ENCODE results near the gene ANKRD49. TPM values are rescaled to one million over a fixed set of nuclear protein-coding genes. Genes with fewer than 3 reads are reported as not detected.

The ANKRD49 gene
- total RNA-seq, 2 donors from 2014 or later: 11.2 to 14.4 TPM

- Histone ChIP-seq H3K27me3 (ENCODE audit: control insufficient read depth, insufficient read depth, low read length, poor library complexity, severe bottlenecking) (no peaks in the 10 kb centered on the region), H3K4me3 (ENCODE audit: low read length) (no peak overlapping the region), H3K9me3 (ENCODE audit: control insufficient read depth, low read length) (peaks cover 6% of the 10 kb centered on the region), H3K27ac (ENCODE audit: low read depth, low read length) (no peak overlapping the region), H3K36me3 (ENCODE audit: control insufficient read depth, insufficient read depth, low read length) (peaks cover 44% of the 10 kb centered on the region), H3K9ac (ENCODE audit: extremely low read depth, low read length, poor library complexity, severe bottlenecking) (no peak overlapping the region), H3K4me1 (ENCODE audit: control insufficient read depth, insufficient read depth, low read length) (no peaks in the 10 kb centered on the region)
- no peak for DNase-seq
- H3K27ac Mint-ChIP-seq: no peak overlapping the region
- no peak overlapping the region for H3K4me3 Mint-ChIP-seq
- H3K27me3 Mint-ChIP-seq (ENCODE audit: insufficient read depth): no peaks in the 10 kb centered on the region
- TF ChIP-seq CTCF (conservative IDR thresholded peaks at IDR 0.05): no peak
- H3K4me1 Mint-ChIP-seq: no peaks in the 10 kb centered on the region
- H3K36me3 Mint-ChIP-seq (ENCODE audit: low read depth): peaks cover 34% of the 10 kb centered on the region
- no peaks in the 10 kb centered on the region for H3K9me3 Mint-ChIP-seq
- 90% methylated on average over 1 of the region's 1 CpG; no CpG with 5 or more reads in 1 of the 2 experiments for WGBS, 2 experiments (ENCODE audit: insufficient coverage in 1 of 2, insufficient read length in 1 of 2)
Measured at GRCh38 chr11:94449029-94449428, 44.8 kb upstream of the ANKRD49 start.

- no peaks in the 10 kb centered on the region for H3K9me3 Mint-ChIP-seq
- no peak for DNase-seq
- no peak for TF ChIP-seq CTCF (conservative IDR thresholded peaks at IDR 0.05)
- Histone ChIP-seq H3K9ac (ENCODE audit: extremely low read depth, low read length, poor library complexity, severe bottlenecking) (no peak overlapping the region), H3K27me3 (ENCODE audit: control insufficient read depth, insufficient read depth, low read length, poor library complexity, severe bottlenecking) (no peaks in the 10 kb centered on the region), H3K36me3 (ENCODE audit: control insufficient read depth, insufficient read depth, low read length) (peaks cover 40% of the 10 kb centered on the region), H3K9me3 (ENCODE audit: control insufficient read depth, low read length) (peaks cover 6% of the 10 kb centered on the region), H3K4me3 (ENCODE audit: low read length) (no peak overlapping the region), H3K27ac (ENCODE audit: low read depth, low read length) (no peak overlapping the region), H3K4me1 (ENCODE audit: control insufficient read depth, insufficient read depth, low read length) (no peaks in the 10 kb centered on the region)
- H3K27me3 Mint-ChIP-seq (ENCODE audit: insufficient read depth): no peaks in the 10 kb centered on the region
- H3K4me1 Mint-ChIP-seq: no peaks in the 10 kb centered on the region
- H3K36me3 Mint-ChIP-seq (ENCODE audit: low read depth): peaks cover 30% of the 10 kb centered on the region
- H3K27ac Mint-ChIP-seq: no peak overlapping the region
- H3K4me3 Mint-ChIP-seq: no peak overlapping the region
- 98% methylated on average over 2 of the region's 2 CpGs; no CpG with 5 or more reads in 1 of the 2 experiments for WGBS, 2 experiments (ENCODE audit: insufficient coverage in 1 of 2, insufficient read length in 1 of 2)
Measured at GRCh38 chr11:94449437-94449836, 44.3 kb upstream of the ANKRD49 start.

GRCh38 chr11:94450048-94450447 lies 43.7 kb upstream of the ANKRD49 start:
- H3K4me1 ChIP-seq (ENCODE audit: control insufficient read depth, insufficient read depth, low read length): no peaks in the 10 kb centered on the region
- WGBS, 2 experiments (ENCODE audit: insufficient coverage in 1 of 2, insufficient read length in 1 of 2): 80 to 92% methylated on average over 1 to 3 of the region's 3 CpGs
- Mint-ChIP-seq H3K9me3 (no peaks in the 10 kb centered on the region), H3K27ac (no peak overlapping the region), H3K4me1 (no peaks in the 10 kb centered on the region), H3K27me3 (ENCODE audit: insufficient read depth) (no peaks in the 10 kb centered on the region), H3K4me3 (no peak overlapping the region), H3K36me3 (ENCODE audit: low read depth) (peaks cover 30% of the 10 kb centered on the region)
- H3K27ac ChIP-seq (ENCODE audit: low read depth, low read length): no peak overlapping the region
- no peak overlapping the region for H3K4me3 ChIP-seq (ENCODE audit: low read length)
- H3K27me3 ChIP-seq (ENCODE audit: control insufficient read depth, insufficient read depth, low read length, poor library complexity, severe bottlenecking): no peaks in the 10 kb centered on the region
- no peak overlapping the region for H3K9ac ChIP-seq (ENCODE audit: extremely low read depth, low read length, poor library complexity, severe bottlenecking)
- TF ChIP-seq CTCF (conservative IDR thresholded peaks at IDR 0.05): no peak
- H3K36me3 ChIP-seq (ENCODE audit: control insufficient read depth, insufficient read depth, low read length): peaks cover 35% of the 10 kb centered on the region
- no peak for DNase-seq
- H3K9me3 ChIP-seq (ENCODE audit: control insufficient read depth, low read length): peaks cover 6% of the 10 kb centered on the region
